ENCODE results near the gene MED13L. TPM values are rescaled to one million over a fixed set of nuclear protein-coding genes. Genes with fewer than 3 reads are reported as not detected.

Gene MED13L
- total and polyA plus RNA-seq, 11 donors = 12.2 to 84.1 (median 60.2) TPM

DNA sequence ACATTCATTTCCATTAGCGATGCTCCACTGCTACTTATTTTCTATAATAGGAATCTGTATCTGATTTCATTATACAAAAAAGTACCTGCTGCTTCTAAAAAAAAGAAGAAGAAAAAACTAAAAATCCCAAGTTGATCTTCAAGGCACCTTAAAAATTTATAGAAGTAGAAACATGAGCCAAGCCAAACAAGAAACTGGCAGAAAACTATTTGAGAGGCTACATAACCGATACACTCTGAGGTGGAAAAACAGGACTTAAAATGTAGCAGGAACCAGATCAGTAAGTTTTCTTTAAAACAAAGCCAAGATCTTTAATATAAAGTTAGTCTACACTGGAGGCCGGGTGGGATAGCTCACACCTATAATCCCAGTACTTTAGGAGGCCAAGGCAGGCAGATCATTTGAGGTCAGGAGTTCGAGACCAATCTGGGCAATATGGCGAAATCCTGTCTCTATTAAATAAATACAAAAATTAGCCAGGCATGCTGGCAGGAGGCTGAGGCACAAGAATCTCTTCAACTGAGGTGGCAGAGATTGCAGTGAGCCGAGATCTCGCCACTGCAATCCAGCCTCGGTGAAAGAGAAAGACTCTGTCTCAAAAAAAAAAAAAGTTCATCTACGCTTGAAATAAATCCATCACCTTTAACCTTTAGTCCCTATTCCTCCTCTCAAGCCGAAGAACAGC lies 278.6 kb downstream of the MED13L start:
- TF ChIP-seq POLR2A (IDR thresholded peaks at IDR 0.05) = no peak
- TF ChIP-seq, protein P1, sequence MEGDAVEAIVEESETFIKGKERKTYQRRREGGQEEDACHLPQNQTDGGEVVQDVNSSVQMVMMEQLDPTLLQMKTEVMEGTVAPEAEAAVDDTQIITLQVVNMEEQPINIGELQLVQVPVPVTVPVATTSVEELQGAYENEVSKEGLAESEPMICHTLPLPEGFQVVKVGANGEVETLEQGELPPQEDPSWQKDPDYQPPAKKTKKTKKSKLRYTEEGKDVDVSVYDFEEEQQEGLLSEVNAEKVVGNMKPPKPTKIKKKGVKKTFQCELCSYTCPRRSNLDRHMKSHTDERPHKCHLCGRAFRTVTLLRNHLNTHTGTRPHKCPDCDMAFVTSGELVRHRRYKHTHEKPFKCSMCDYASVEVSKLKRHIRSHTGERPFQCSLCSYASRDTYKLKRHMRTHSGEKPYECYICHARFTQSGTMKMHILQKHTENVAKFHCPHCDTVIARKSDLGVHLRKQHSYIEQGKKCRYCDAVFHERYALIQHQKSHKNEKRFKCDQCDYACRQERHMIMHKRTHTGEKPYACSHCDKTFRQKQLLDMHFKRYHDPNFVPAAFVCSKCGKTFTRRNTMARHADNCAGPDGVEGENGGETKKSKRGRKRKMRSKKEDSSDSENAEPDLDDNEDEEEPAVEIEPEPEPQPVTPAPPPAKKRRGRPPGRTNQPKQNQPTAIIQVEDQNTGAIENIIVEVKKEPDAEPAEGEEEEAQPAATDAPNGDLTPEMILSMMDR (IDR thresholded peaks at IDR 0.05) = no peak
- H3K9me3 ChIP-seq = no peaks in the 10 kb centered on the region
- DNase-seq (no peak), ATAC-seq (no peak)
- H3K4me3 ChIP-seq = no peak overlapping the region
- H3K36me3 ChIP-seq = peaks cover 0 to 82% (median 67%) of the 10 kb centered on the region in 9 donors
- peak overlapping the region in 1 of 12 donors; percentile 1 for H3K27ac ChIP-seq
- intact Hi-C loops (cut with DNase I) = loop anchor here in 8 of 10 donors (1.0 to 10.0 kb wide), 8 partner anchors 238 to 708 kb away; partner anchors contain the start of gene MED13L (in 1 of the 8)
- WGBS, 4 donors = 80 to 91% (median 85%) methylated on average over 10 of the region's 10 CpGs
- H3K27me3 ChIP-seq = no peaks in the 10 kb centered on the region
- H3K4me1 ChIP-seq = peaks cover 0 to 13% (median 3%) of the 10 kb centered on the region in 12 donors

DNA sequence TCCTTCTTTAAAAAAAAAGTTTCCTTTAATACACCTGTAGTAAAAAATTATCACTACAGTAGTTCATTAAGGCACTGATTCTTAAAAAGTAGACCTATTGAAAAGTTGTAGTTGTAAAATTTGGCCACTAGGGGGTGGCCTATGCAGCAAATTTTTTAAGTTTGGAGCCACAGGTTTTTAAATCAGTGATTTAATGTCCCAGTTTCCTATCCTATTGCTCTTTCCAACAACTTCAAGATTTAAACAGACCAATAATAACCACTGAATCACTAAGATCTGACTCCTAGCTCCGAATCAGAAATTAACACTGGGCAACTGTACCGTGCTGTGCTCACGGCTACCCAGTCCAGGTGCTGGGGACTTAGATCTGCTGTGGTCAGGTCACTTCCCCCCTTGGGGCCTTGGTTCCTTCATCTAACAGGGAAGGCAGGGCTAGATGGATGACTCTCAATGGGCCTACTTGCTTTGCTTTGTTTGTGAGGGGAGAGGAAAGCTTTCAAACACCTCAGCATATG lies 279.3 kb downstream of the MED13L start:
- 62 to 80% (median 68%) methylated on average over 3 of the region's 3 CpGs for WGBS, 4 donors
- DNase-seq (no peak), ATAC-seq (peak in 2 of 4 donors; percentile 39 to 53)
- peaks cover 0 to 82% (median 67%) of the 10 kb centered on the region in 9 donors for H3K36me3 ChIP-seq
- no peaks in the 10 kb centered on the region for H3K27me3 ChIP-seq
- intact Hi-C loops (cut with DNase I) = loop anchor here in 8 of 10 donors (1.0 to 10.0 kb wide), 8 partner anchors 239 to 709 kb away; partner anchors contain the start of gene MED13L (in 1 of the 8)
- TF ChIP-seq POLR2A (IDR thresholded peaks at IDR 0.05) = no peak
- TF ChIP-seq, protein P1 (IDR thresholded peaks at IDR 0.05) = peak; percentile 76 to 97 (median 86)
- no peak overlapping the region for H3K4me3 ChIP-seq
- peak overlapping the region in 2 of 12 donors; percentile 1 to 11 for H3K27ac ChIP-seq
- peaks cover 0 to 13% (median 3%) of the 10 kb centered on the region in 12 donors for H3K4me1 ChIP-seq
- no peaks in the 10 kb centered on the region for H3K9me3 ChIP-seq

DNA sequence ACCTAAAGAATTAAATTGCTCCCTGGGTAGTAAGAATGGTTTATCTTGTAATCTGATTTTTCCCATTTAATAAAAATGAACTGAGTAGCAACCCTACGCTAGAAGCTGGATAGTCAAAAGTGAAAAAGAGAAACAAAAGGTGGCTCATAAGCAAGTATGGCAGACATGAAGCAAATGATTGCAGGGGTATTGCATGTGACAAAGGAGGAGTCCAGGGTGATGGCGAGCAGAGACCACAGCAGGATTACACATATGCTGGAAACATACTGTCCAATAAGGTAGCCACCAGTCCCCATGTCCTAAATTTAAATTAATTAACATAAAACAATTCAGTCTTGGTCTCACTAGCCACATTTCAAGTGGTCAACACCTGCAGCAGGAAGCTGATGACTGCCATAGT lies 283.8 kb downstream of the MED13L start:
- peaks cover 0 to 85% (median 74%) of the 10 kb centered on the region in 9 donors for H3K36me3 ChIP-seq

More for the DNA sequence above, 283.8 kb downstream of the MED13L start:
- intact Hi-C loops (cut with DNase I) = loop anchor here in 2 of 10 donors (10.0 kb wide), 1 partner anchor 601 kb away; no protein-coding TSS in a partner anchor
- Histone ChIP-seq H3K27me3 (no peaks in the 10 kb centered on the region), H3K27ac (no peak overlapping the region), H3K4me3 (no peak overlapping the region), H3K4me1 (peaks cover 0 to 14% (median 5%) of the 10 kb centered on the region in 12 donors), H3K9me3 (no peaks in the 10 kb centered on the region)
- no peak for DNase-seq
- peak in 1 of 4 donors; percentile 29 for ATAC-seq
- TF ChIP-seq, protein P1 (IDR thresholded peaks at IDR 0.05) = no peak
- no peak for TF ChIP-seq POLR2A (IDR thresholded peaks at IDR 0.05)
- 86 to 95% (median 93%) methylated on average over 2 of the region's 2 CpGs for WGBS, 4 donors

Measured in heart left ventricle (tissue), 16 donors.